ENCODE results near the gene PNPT1.

Gene PNPT1

GRCh38 chr2:55592130-55592529 lies 101.5 kb downstream of the PNPT1 start:
- DNase-seq: no peak

GRCh38 chr2:55590810-55591440 lies 102.7 kb downstream of the PNPT1 start:
- no peak for DNase-seq

- DNase-seq: no peak
Measured at GRCh38 chr2:55585451-55586080, 108.1 kb downstream of the PNPT1 start.

All from NCI-H2227 treated with DMSO at 0.1 percent for 48 hours (cell line).